GM21423 (cell line): ENCODE measurements around the gene SRPK3.
"Not testable (repeated sequence)": the region's sequence is repeated elsewhere in the genome, so short reads cannot be mapped to it uniquely, and the experiment has no call there.

Source experiments
- ATAC-seq: cut with Tn5 transposase; IDR thresholded peaks from one replicate; pipeline ENCODE4 v1.9.1; 2021; ENCODE audit warnings: mild to moderate bottlenecking, moderate library complexity; ENCODE audit not compliant: unreplicated experiment

SRPK3 gene, protein sequence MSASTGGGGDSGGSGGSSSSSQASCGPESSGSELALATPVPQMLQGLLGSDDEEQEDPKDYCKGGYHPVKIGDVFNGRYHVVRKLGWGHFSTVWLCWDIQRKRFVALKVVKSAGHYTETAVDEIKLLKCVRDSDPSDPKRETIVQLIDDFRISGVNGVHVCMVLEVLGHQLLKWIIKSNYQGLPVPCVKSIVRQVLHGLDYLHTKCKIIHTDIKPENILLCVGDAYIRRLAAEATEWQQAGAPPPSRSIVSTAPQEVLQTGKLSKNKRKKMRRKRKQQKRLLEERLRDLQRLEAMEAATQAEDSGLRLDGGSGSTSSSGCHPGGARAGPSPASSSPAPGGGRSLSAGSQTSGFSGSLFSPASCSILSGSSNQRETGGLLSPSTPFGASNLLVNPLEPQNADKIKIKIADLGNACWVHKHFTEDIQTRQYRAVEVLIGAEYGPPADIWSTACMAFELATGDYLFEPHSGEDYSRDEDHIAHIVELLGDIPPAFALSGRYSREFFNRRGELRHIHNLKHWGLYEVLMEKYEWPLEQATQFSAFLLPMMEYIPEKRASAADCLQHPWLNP

DNA sequence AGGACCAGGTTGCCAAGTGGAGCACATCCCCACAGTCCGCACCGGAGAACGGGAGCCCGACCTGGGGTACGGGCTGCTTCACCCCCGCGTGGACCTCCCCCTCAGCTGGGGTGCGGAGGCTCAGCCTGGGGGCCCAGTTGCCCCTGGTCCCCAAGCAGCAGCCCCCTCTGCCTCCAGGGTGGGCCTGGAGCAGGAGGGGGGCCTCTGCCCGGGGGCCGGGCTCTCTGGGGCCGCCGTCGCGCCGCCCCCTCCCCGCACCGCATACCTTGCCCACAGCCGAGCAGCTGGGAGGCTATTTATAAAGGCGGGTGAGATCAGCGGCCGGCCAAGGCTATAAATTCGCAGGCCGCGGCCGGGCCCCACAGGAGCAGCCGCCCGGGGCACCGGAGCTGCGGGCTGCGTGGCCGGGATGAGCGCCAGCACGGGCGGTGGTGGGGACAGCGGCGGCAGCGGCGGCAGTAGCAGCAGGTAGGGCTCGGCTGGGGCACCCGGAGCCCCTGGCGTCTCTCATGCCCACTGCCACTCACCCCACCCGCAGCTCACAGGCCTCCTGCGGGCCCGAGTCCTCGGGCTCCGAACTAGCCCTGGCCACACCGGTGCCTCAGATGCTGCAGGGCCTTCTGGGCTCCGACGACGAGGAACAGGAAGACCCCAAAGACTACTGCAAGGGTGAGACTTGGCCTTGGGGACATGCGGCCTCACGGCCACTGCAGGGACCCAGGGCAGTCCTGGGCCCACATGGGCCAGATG, at the start of gene SRPK3:
Gene SRPK3, plus strand, starts transcription at position 364 of the 750 bp plus-strand sequence. Its CDS starts 46 bp downstream, at position 410.
- no peak for ATAC-seq

- ATAC-seq: no peak
Observed at GRCh38 chrX:153731117-153731844, 49.6 kb upstream of the SRPK3 start.

DNA sequence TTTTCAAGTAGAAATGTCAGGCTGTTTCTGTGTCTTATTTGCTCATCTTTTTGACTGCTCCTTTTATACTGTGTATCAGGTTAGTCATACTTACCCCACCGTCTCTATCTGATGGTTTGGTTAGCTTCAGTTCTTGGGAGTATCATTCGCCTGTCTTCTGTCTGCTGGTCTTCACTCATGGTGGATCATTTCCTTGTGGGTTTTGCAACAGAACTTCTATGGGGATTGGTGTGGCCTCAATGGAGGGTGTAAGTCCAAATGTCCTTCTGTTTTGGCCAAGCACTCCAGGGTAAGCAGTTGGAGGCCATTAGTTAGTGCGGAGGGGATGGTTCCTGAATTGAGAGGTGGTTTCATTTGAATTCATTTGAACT, 49.0 kb upstream of the SRPK3 start:
- no peak for ATAC-seq

DNA sequence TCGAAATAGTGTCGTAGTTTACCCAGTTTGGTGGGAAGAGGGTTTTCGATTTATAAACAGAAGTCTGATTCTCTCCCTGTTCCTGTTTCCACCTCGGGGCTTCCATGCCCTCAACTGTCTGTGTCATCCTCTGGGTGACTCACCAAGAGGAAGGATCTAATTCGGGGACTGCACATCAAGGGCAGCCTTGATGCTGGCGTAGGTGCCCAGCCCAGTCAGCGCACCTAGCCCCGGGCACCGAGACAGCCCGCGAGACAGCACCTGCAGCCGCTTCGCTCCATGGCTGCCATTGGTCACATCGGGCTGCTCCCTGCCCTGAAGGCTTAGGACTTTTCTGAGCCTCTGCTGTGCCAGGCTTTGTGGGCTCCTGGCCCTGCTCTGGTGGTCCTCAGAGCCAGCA, 48.4 kb upstream of the SRPK3 start:
- ATAC-seq: no peak

DNA sequence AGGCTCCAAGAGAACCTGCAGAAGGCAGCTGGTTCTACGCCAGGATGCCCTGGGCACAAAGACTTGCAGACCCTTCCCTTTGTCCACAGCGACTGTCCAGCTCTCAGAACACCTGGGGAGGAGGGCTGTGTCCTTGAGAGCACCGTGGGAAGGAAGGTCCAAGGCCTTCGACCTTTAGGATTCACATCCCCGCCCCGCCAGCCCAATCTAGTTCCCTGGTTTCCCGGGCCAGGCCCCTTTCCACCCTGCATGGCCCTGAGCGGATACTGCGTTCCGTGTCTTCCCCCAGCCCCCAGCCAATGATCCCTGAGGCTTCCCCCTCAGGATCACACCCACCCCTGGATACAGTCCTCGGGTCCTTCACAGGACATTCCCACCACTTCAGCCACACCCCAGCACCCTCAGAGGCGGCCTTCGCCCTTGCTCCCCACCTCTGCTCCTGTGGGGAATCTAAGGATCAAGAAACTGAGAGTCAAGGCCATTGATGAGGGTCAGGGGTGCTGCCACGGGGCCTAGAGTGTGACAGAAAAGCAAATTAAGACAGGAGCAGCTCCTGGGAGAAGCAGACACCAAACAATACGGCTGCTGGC, 47.1 kb upstream of the SRPK3 start:
- ATAC-seq: no peak

GRCh38 chrX:153734871-153735270, 46.0 kb upstream of the SRPK3 start:
- no peak for ATAC-seq

GRCh38 chrX:153735274-153735673, 45.6 kb upstream of the SRPK3 start:
- no peak for ATAC-seq

DNA sequence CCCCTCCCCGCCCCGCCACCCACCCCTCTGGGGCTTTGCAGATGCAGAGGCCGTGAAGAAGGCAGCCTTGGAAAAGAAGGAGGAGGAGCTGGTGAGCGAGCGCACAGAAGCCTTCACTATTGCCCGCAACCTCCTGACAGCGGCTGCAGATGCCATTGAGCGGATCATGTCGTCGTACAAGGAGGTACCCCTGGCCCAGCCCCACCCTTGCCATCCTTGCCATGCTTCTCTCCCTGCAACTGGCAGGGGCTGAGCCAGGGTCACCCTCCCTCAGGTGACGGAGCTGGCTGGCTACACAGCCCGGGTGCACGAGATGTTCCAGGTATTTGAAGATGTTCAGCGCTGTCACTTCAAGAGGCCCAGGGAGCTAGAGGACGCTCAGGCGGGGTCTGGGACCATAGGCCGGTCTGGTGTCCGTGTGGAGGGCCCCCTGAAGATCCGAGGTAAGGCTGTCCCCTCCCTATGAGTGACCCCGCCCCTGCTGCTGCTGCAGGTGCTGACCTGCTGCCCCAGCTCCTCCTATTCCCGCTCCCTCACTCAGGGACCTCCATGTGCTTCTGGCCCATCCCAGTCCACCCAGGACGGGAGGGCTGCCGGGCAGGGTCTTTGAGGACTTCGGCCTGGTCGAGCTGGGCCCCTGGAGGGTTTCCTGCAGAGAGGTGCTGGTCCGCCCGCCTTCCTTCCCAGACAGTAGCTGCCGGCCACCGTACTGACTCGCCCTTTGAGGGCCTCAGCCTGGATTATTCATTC, 44.6 kb upstream of the SRPK3 start:
- ATAC-seq: no peak

GRCh38 chrX:153736871-153737441, 43.9 kb upstream of the SRPK3 start:
- no peak for ATAC-seq

DNA sequence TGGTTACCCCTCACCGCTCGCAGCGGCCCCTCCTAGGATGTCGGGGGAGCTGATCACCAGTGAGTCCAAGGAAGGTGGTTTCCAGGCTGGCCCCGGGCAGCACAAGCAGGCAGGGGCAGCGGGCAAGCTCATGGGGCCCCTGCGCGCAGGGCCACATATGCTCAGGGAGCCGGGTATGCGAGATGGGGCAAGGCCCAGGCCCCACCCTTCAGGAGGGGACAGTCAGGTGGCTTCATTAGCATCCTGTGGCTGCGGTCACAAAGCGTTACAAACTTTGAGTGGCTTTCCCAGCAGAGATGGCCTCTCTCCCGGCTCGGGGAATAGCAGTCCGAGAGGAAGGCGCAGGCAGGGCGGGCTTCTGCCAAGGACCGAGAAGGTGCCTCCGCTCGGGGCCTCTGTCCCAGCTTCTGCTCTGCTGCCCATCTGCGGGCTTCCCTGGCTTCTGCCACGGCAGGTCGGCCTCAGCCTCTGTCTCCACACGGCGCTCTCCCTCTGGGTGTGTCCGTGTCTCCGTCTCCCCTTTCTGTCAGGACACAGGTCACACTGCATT, 42.7 kb upstream of the SRPK3 start:
- no peak for ATAC-seq

DNA sequence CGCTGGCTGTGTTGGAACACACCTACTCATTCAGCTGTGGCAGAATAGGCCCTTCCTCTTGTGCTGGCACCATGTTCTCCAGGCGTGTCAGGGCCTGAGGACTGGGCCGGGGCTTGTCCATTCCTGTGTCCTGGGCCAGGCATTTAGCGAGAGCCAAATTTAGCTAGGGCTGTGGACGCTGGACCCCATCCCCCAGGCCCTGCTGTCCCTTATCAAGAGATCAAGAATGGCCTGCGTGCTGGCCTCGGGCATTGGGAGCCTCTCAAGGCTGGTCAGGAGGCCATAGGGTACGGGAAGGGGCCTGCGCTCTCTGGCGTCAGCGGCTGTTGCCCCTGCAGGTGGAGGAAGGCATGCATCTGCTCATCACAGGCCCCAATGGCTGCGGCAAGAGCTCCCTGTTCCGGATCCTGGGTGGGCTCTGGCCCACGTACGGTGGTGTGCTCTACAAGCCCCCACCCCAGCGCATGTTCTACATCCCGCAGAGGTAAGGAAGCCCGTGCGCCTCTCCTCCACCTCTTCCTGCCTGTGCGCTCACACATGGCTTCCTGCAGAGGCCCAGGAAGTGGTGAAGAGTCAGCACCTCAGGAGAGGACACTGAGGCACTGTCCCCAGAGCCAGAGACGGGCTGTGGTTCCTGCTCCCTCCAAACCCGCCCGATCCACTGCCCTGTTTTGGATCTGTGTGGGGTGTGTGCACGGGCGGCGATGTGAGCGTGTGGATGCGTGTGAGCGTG, 40.9 kb upstream of the SRPK3 start:
- no peak for ATAC-seq

GRCh38 chrX:153740631-153741222, 40.1 kb upstream of the SRPK3 start:
- ATAC-seq: no peak

DNA sequence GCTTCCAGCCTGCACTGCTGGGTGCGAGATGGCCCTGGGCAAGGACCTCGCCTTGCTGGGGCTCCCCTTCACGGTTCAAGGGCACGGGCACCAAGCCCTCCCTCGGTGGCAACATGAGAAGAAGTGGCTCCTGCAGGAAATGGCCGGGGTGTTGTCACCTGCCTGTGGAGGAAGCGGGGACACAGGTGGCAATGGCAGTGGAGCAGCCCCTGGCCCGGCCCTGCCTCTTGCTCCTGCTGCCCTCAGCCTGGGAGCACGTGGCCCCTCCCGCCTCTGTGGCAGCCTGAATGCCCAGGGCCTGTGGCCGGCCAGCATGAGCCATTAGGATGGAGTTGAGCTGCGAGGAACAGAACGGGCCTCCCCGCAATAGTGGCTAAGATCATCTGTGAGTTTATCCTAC, 39.4 kb upstream of the SRPK3 start:
- no peak for ATAC-seq

DNA sequence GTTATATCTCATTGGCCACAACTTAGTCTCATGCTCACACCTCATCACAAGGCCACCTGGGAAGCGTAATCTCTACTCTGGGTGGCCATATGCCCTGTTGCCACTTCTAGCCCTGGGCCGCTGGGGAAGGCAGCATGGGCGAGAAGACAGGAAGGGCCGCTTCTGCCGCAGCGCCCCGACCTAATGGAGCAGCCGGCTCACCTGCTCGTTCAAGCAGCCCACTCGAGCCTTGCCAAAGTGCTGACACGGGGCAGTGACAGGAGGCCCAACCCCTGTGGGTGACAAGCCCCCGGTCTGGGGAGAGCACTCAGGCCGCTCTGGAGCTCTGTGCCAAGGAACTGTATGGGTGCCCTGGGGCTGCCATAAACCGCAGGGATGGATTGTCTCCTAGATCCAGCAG, 38.7 kb upstream of the SRPK3 start:
- not testable (repeated sequence) for ATAC-seq

DNA sequence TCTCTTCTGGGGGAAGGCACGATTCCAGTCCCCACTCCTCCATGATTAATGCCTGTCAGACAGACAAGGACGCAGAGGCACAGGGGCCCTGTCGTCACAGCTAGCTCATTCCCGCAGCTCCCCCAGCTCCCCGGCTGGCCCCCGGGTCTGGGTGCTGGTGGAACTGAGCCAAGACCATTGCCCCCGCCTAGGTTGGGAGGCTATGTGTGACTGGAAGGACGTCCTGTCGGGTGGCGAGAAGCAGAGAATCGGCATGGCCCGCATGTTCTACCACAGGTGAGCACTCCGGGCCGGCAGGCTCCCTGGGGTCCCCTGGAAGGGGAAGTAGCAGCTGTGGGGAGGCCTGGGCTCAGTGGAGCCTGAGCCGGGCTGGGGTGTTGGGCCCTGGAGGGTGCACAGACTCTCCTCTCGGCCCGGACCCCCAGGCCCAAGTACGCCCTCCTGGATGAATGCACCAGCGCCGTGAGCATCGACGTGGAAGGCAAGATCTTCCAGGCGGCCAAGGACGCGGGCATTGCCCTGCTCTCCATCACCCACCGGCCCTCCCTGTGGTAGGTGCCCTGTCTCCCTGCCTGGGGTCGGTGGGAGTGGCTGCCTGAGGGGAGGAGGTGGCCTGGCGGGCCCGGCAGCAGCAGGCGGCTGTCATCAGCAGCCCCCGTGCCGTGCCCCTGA, 37.9 kb upstream of the SRPK3 start:
- ATAC-seq: not testable (repeated sequence)

GRCh38 chrX:153743468-153744209, 37.2 kb upstream of the SRPK3 start:
- not testable (repeated sequence) for ATAC-seq
